Neural progenitor cell (in vitro differentiated cells): ENCODE measurements around the gene SLC38A10.

ENCODE experiments used
- EZH2 ChIP-seq: fragments of 200-600 bp; sonication (generic); IDR thresholded peaks from 2 replicates; pipeline ENCODE4 v1.6.1; 2017; ENCODE audit warnings: antibody characterized with exemption, mild to moderate bottlenecking, moderate library complexity
- EZH2phosphoT487 ChIP-seq: fragments of 200-600 bp; sonication (generic); IDR thresholded peaks from 2 replicates; pipeline ENCODE4 v1.6.1; 2017; ENCODE audit warnings: antibody characterized with exemption
- TF ChIP-seq, protein P1 (sequence below): fragments of 200-600 bp; sonication (generic); IDR thresholded peaks from 2 replicates; pipeline ENCODE4 v1.5.1; 2017; ENCODE audit warnings: antibody characterized with exemption, mild to moderate bottlenecking

GRCh38 chr17:81267390-81268067, 27.6 kb downstream of the SLC38A10 start:
- TF ChIP-seq, protein P1, sequence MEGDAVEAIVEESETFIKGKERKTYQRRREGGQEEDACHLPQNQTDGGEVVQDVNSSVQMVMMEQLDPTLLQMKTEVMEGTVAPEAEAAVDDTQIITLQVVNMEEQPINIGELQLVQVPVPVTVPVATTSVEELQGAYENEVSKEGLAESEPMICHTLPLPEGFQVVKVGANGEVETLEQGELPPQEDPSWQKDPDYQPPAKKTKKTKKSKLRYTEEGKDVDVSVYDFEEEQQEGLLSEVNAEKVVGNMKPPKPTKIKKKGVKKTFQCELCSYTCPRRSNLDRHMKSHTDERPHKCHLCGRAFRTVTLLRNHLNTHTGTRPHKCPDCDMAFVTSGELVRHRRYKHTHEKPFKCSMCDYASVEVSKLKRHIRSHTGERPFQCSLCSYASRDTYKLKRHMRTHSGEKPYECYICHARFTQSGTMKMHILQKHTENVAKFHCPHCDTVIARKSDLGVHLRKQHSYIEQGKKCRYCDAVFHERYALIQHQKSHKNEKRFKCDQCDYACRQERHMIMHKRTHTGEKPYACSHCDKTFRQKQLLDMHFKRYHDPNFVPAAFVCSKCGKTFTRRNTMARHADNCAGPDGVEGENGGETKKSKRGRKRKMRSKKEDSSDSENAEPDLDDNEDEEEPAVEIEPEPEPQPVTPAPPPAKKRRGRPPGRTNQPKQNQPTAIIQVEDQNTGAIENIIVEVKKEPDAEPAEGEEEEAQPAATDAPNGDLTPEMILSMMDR: no peak
- no peak for TF ChIP-seq EZH2phosphoT487
- TF ChIP-seq EZH2: no peak
